Neural crest cell (in vitro differentiated cells): ENCODE measurements around the gene RPP21. TPM values are rescaled to one million over a fixed set of nuclear protein-coding genes. Genes with fewer than 3 reads are reported as not detected.

ENCODE experiments used
- DNase-seq: peaks from one replicate; pipeline ENCODE4 v3.0.0; 2021; ENCODE audit warnings: low read depth, mixed read lengths, low spot score
- H3K27ac Mint-ChIP-seq: one replicate; pipeline ENCODE4 v1.8.0; 2021; ENCODE audit warnings: mild to moderate bottlenecking, mixed read lengths; ENCODE audit not compliant: unreplicated experiment
- H3K27me3 Mint-ChIP-seq: 2 replicates; pipeline ENCODE4 v1.8.0; 2021; ENCODE audit warnings: low read depth, mild to moderate bottlenecking, mixed read lengths
- H3K36me3 Mint-ChIP-seq: 2 replicates; pipeline ENCODE4 v1.8.0; 2021; ENCODE audit warnings: low read depth, mild to moderate bottlenecking, mixed read lengths
- H3K4me1 Mint-ChIP-seq: 2 replicates; pipeline ENCODE4 v1.8.0; 2021; ENCODE audit warnings: mixed read lengths
- H3K4me3 Mint-ChIP-seq: one replicate; pipeline ENCODE4 v1.8.0; 2021; ENCODE audit warnings: mild to moderate bottlenecking, mixed read lengths
- H3K9me3 Mint-ChIP-seq: 2 replicates; pipeline ENCODE4 v1.8.0; 2021; ENCODE audit warnings: mixed read lengths
- CTCF ChIP-seq: fragments of 200-600 bp; sonication (generic); conservative IDR thresholded peaks from 2 replicates; pipeline ENCODE4 v1.5.0; 2021; ENCODE audit warnings: antibody characterized with exemption, mild to moderate bottlenecking
- total RNA-seq: library from RNA; stranded (reverse); gene quantifications from 2 replicates; pipeline ENCODE4 v1.2.1, GENCODE V29; 2021

RPP21 gene
- total RNA-seq, 1 donor from 2014 or later = 64.8 TPM

GRCh38 chr6:30312266-30312665 lies 32.7 kb upstream of the RPP21 start:
- Mint-ChIP-seq H3K27ac (no peak overlapping the region), H3K4me3 (no peak overlapping the region), H3K36me3 (peaks cover 30% of the 10 kb centered on the region), H3K27me3 (no peaks in the 10 kb centered on the region), H3K4me1 (peaks cover 5% of the 10 kb centered on the region), H3K9me3 (peaks cover 5% of the 10 kb centered on the region)
- DNase-seq = no peak
- TF ChIP-seq CTCF = no peak

GRCh38 chr6:30312676-30313321 lies 32.2 kb upstream of the RPP21 start:
- Mint-ChIP-seq H3K36me3 (peaks cover 28% of the 10 kb centered on the region), H3K4me3 (no peak overlapping the region)
- no peak for DNase-seq

GRCh38 chr6:30315156-30315555 lies 29.8 kb upstream of the RPP21 start:
- no peak for TF ChIP-seq CTCF
- no peak for DNase-seq
- Mint-ChIP-seq H3K36me3 (peaks cover 13% of the 10 kb centered on the region), H3K4me3 (no peak overlapping the region), H3K27ac (no peak overlapping the region), H3K4me1 (peaks cover 10% of the 10 kb centered on the region), H3K9me3 (no peaks in the 10 kb centered on the region), H3K27me3 (no peaks in the 10 kb centered on the region)

More at GRCh38 chr6:30312676-30313321, 32.2 kb upstream of the RPP21 start:
- Mint-ChIP-seq H3K27ac (no peak overlapping the region), H3K4me1 (peaks cover 5% of the 10 kb centered on the region), H3K9me3 (peaks cover 5% of the 10 kb centered on the region), H3K27me3 (no peaks in the 10 kb centered on the region)
- TF ChIP-seq CTCF = no peak

GRCh38 chr6:30317913-30318589 lies 26.9 kb upstream of the RPP21 start:
- H3K36me3 Mint-ChIP-seq = peaks cover 15% of the 10 kb centered on the region
- DNase-seq = no peak
- no peak for TF ChIP-seq CTCF
- H3K27ac Mint-ChIP-seq = no peak overlapping the region
- no peaks in the 10 kb centered on the region for H3K27me3 Mint-ChIP-seq
- no peak overlapping the region for H3K4me3 Mint-ChIP-seq
- peaks cover 23% of the 10 kb centered on the region for H3K4me1 Mint-ChIP-seq
- no peaks in the 10 kb centered on the region for H3K9me3 Mint-ChIP-seq

GRCh38 chr6:30319146-30319835 lies 25.7 kb upstream of the RPP21 start:
- no peak overlapping the region for H3K4me3 Mint-ChIP-seq
- H3K9me3 Mint-ChIP-seq = no peaks in the 10 kb centered on the region
- peaks cover 9% of the 10 kb centered on the region for H3K36me3 Mint-ChIP-seq
- peaks cover 30% of the 10 kb centered on the region for H3K4me1 Mint-ChIP-seq
- no peak overlapping the region for H3K27ac Mint-ChIP-seq
- H3K27me3 Mint-ChIP-seq = no peaks in the 10 kb centered on the region
- TF ChIP-seq CTCF = no peak
- no peak for DNase-seq
